ENCODE results near the gene ATG14. TPM values are rescaled to one million over a fixed set of nuclear protein-coding genes. Genes with fewer than 3 reads are reported as not detected.
A peak's percentile ranks its signal among the peaks of the same experiment; 100 is the strongest.
"Not testable (repeated sequence)": the region's sequence is repeated elsewhere in the genome, so short reads cannot be mapped to it uniquely, and the experiment has no call there.

Gene ATG14
- total and polyA plus RNA-seq, 4 donors: 16.6 to 19.8 (median 18.0) TPM

GRCh38 chr14:55347040-55347439 is 64.6 kb downstream of the ATG14 start:
- Histone ChIP-seq H3K36me3 (ENCODE audit: control insufficient read depth, insufficient read depth, low read length) (peaks cover 6% of the 10 kb centered on the region), H3K4me3 (ENCODE audit: low read depth, low read length) (no peak overlapping the region), H3K27ac (ENCODE audit: low read depth, low read length) (no peak overlapping the region), H3K4me1 (ENCODE audit: control insufficient read depth, insufficient read depth, low read length) (no peaks in the 10 kb centered on the region), H3K9me3 (ENCODE audit: control insufficient read depth, insufficient read depth, low read length) (no peaks in the 10 kb centered on the region), H3K27me3 (ENCODE audit: control insufficient read depth, insufficient read depth, low read length) (no peaks in the 10 kb centered on the region)
- WGBS (ENCODE audit: insufficient coverage): no CpG with 5 or more reads among the region's 1 CpG
- no peak for DNase-seq (ENCODE audit: low read depth in 4 of 6, low spot score in 6 of 6)

- H3K27me3 ChIP-seq (ENCODE audit: control insufficient read depth, insufficient read depth, low read length); H3K4me3 ChIP-seq (ENCODE audit: low read depth, low read length); H3K9me3 ChIP-seq (ENCODE audit: control insufficient read depth, insufficient read depth, low read length); H3K36me3 ChIP-seq (ENCODE audit: control insufficient read depth, insufficient read depth, low read length); H3K4me1 ChIP-seq (ENCODE audit: control insufficient read depth, insufficient read depth, low read length); DNase-seq (ENCODE audit: low read depth in 4 of 6, low spot score in 6 of 6); H3K27ac ChIP-seq (ENCODE audit: low read depth, low read length): not testable (repeated sequence)
- WGBS (ENCODE audit: insufficient coverage): 60% methylated on average over 1 of the region's 6 CpGs
Observed at GRCh38 chr14:55344582-55345163, 67.0 kb downstream of the ATG14 start.

GRCh38 chr14:55341781-55342180 is 69.8 kb downstream of the ATG14 start:
- no peak for DNase-seq (ENCODE audit: low read depth in 4 of 6, low spot score in 6 of 6)
- Histone ChIP-seq H3K4me3 (ENCODE audit: low read depth, low read length) (no peak overlapping the region), H3K27ac (ENCODE audit: low read depth, low read length) (no peak overlapping the region), H3K27me3 (ENCODE audit: control insufficient read depth, insufficient read depth, low read length) (no peaks in the 10 kb centered on the region), H3K4me1 (ENCODE audit: control insufficient read depth, insufficient read depth, low read length) (no peaks in the 10 kb centered on the region), H3K36me3 (ENCODE audit: control insufficient read depth, insufficient read depth, low read length) (no peaks in the 10 kb centered on the region), H3K9me3 (ENCODE audit: control insufficient read depth, insufficient read depth, low read length) (no peaks in the 10 kb centered on the region)
- WGBS (ENCODE audit: insufficient coverage): no CpG with 5 or more reads among the region's 2 CpGs

GRCh38 chr14:55340482-55340881 is 71.1 kb downstream of the ATG14 start:
- H3K36me3 ChIP-seq (ENCODE audit: control insufficient read depth, insufficient read depth, low read length): no peaks in the 10 kb centered on the region
- DNase-seq (ENCODE audit: low read depth in 4 of 6, low spot score in 6 of 6): no peak
- no peak overlapping the region for H3K27ac ChIP-seq (ENCODE audit: low read depth, low read length)
- H3K9me3 ChIP-seq (ENCODE audit: control insufficient read depth, insufficient read depth, low read length): no peaks in the 10 kb centered on the region
- WGBS (ENCODE audit: insufficient coverage): 100% methylated on average over 1 of the region's 3 CpGs
- no peaks in the 10 kb centered on the region for H3K27me3 ChIP-seq (ENCODE audit: control insufficient read depth, insufficient read depth, low read length)
- H3K4me1 ChIP-seq (ENCODE audit: control insufficient read depth, insufficient read depth, low read length): no peaks in the 10 kb centered on the region
- H3K4me3 ChIP-seq (ENCODE audit: low read depth, low read length): no peak overlapping the region

GRCh38 chr14:55339770-55340169 is 71.9 kb downstream of the ATG14 start:
- Histone ChIP-seq H3K27me3 (ENCODE audit: control insufficient read depth, insufficient read depth, low read length) (no peaks in the 10 kb centered on the region), H3K27ac (ENCODE audit: low read depth, low read length) (no peak overlapping the region), H3K36me3 (ENCODE audit: control insufficient read depth, insufficient read depth, low read length) (no peaks in the 10 kb centered on the region), H3K4me1 (ENCODE audit: control insufficient read depth, insufficient read depth, low read length) (no peaks in the 10 kb centered on the region), H3K4me3 (ENCODE audit: low read depth, low read length) (no peak overlapping the region), H3K9me3 (ENCODE audit: control insufficient read depth, insufficient read depth, low read length) (no peaks in the 10 kb centered on the region)
- DNase-seq (ENCODE audit: low read depth in 4 of 6, low spot score in 6 of 6): no peak
- WGBS (ENCODE audit: insufficient coverage): 58% methylated on average over 1 of the region's 2 CpGs

DNA sequence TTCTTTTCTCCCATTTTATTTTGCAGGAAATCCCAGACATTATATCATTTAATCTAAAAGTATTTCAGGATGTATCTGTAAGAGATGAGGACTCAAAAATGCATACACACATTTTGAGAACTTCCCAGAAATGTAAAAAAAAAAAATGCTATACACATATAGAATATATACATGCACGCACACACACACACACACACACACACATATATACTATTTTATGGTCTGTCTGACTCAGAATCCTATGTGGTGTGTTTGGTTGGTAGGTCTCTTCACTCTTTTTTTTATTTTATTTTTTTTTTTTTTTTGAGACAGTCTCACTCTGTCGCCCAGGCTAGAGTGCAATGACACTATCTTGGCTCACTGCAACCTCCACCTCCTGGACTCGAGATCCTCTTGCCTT is 74.9 kb downstream of the ATG14 start:
- DNase-seq (ENCODE audit: low read depth in 4 of 6, low spot score in 6 of 6): no peak
- WGBS (ENCODE audit: insufficient coverage): 90% methylated on average over 2 of the region's 3 CpGs
- H3K4me1 ChIP-seq (ENCODE audit: control insufficient read depth, insufficient read depth, low read length): no peaks in the 10 kb centered on the region

DNA sequence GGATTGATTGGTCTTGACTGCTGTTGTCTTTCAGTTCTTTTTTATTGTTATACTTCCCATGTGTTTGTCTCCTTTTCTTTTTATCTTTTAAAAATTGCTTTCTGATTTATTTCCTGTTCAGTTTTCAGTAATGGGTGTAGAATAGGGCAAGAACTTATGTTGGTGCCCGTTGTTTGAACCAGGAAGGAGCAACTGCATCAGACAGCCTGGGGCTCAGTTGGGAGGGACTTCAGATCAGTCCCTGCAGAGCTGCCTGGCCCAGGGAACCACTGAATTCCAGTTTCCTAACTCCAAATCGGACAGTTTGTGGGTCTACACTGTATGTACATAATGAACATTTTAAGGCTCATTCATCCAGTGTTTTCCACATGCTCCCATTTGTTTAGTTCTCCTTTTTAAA is 75.5 kb downstream of the ATG14 start:
- no peaks in the 10 kb centered on the region for H3K9me3 ChIP-seq (ENCODE audit: control insufficient read depth, insufficient read depth, low read length)
- no peaks in the 10 kb centered on the region for H3K27me3 ChIP-seq (ENCODE audit: control insufficient read depth, insufficient read depth, low read length)
- H3K4me3 ChIP-seq (ENCODE audit: low read depth, low read length): no peak overlapping the region
- H3K36me3 ChIP-seq (ENCODE audit: control insufficient read depth, insufficient read depth, low read length): no peaks in the 10 kb centered on the region
- no peak overlapping the region for H3K27ac ChIP-seq (ENCODE audit: low read depth, low read length)
- WGBS (ENCODE audit: insufficient coverage): no CpG with 5 or more reads among the region's 2 CpGs
- no peaks in the 10 kb centered on the region for H3K4me1 ChIP-seq (ENCODE audit: control insufficient read depth, insufficient read depth, low read length)
- DNase-seq (ENCODE audit: low read depth in 4 of 6, low spot score in 6 of 6): no peak

More for the DNA sequence above, 74.9 kb downstream of the ATG14 start:
- H3K27me3 ChIP-seq (ENCODE audit: control insufficient read depth, insufficient read depth, low read length): no peaks in the 10 kb centered on the region
- no peak overlapping the region for H3K4me3 ChIP-seq (ENCODE audit: low read depth, low read length)
- no peak overlapping the region for H3K27ac ChIP-seq (ENCODE audit: low read depth, low read length)
- no peaks in the 10 kb centered on the region for H3K9me3 ChIP-seq (ENCODE audit: control insufficient read depth, insufficient read depth, low read length)
- H3K36me3 ChIP-seq (ENCODE audit: control insufficient read depth, insufficient read depth, low read length): no peaks in the 10 kb centered on the region

- no peak overlapping the region for H3K4me3 ChIP-seq (ENCODE audit: low read depth, low read length)
- H3K36me3 ChIP-seq (ENCODE audit: control insufficient read depth, insufficient read depth, low read length): no peaks in the 10 kb centered on the region
- H3K4me1 ChIP-seq (ENCODE audit: control insufficient read depth, insufficient read depth, low read length): no peaks in the 10 kb centered on the region
- peak in 2 of 6 donors; percentile 5 to 50 for DNase-seq (ENCODE audit: low read depth in 4 of 6, low spot score in 6 of 6)
- H3K27me3 ChIP-seq (ENCODE audit: control insufficient read depth, insufficient read depth, low read length): no peaks in the 10 kb centered on the region
- no peaks in the 10 kb centered on the region for H3K9me3 ChIP-seq (ENCODE audit: control insufficient read depth, insufficient read depth, low read length)
- H3K27ac ChIP-seq (ENCODE audit: low read depth, low read length): no peak overlapping the region
- WGBS (ENCODE audit: insufficient coverage): no CpG with 5 or more reads among the region's 4 CpGs
Observed at GRCh38 chr14:55333711-55334485, 77.7 kb downstream of the ATG14 start.

- DNase-seq (ENCODE audit: low read depth in 4 of 6, low spot score in 6 of 6): no peak
- Histone ChIP-seq H3K9me3 (ENCODE audit: control insufficient read depth, insufficient read depth, low read length) (no peaks in the 10 kb centered on the region), H3K36me3 (ENCODE audit: control insufficient read depth, insufficient read depth, low read length) (no peaks in the 10 kb centered on the region), H3K4me3 (ENCODE audit: low read depth, low read length) (no peak overlapping the region), H3K4me1 (ENCODE audit: control insufficient read depth, insufficient read depth, low read length) (no peaks in the 10 kb centered on the region), H3K27me3 (ENCODE audit: control insufficient read depth, insufficient read depth, low read length) (no peaks in the 10 kb centered on the region), H3K27ac (ENCODE audit: low read depth, low read length) (no peak overlapping the region)
- 90% methylated on average over 5 of the region's 7 CpGs for WGBS (ENCODE audit: insufficient coverage)
Observed at GRCh38 chr14:55332654-55333570, 78.7 kb downstream of the ATG14 start.

Measured in spinal cord (tissue), 10 donors.